Measurements from ENCODE around the gene ACSM4. TPM values are rescaled to one million over a fixed set of nuclear protein-coding genes. Genes with fewer than 3 reads are reported as not detected.

ACSM4 gene
- polyA plus RNA-seq, 1 donor = not detected

- no peak for DNase-seq
These were observed 35.8 kb downstream of the ACSM4 start for GRCh38 chr12:7339675-7340074.

- DNase-seq = no peak
These were observed 41.1 kb downstream of the ACSM4 start for GRCh38 chr12:7344833-7345606.

DNA sequence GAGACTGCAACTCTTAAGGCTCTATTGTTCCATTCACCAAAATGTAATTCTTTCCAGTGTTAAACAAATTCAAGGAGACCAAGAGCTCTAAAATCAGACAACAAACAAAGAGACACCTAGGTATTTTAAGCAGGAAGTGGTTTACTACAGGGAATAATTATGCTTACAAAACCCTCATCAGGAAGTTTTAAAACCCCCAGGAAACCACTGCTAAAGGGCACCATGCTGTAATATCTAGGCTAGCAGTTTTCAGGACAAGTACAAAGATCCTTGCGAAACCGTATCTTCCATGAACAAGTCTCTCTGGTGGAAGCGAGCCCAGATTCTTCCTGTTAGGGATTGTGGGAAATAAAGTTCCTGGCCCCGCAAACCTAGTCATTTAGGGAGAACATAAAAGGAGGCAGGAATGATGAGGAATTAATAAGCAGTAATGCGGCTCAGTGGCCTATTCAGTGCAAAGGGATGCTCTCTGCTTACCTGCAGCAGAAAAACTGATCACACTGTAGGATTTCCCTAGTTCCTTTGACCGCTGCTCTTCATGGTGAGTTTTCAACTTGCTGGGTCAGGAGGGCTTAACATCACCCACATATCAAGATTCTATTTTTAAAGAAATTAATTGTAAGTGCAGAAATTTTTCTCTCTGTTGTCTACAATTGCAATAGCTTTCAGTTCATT, 42.8 kb downstream of the ACSM4 start:
- no peak for DNase-seq

DNA sequence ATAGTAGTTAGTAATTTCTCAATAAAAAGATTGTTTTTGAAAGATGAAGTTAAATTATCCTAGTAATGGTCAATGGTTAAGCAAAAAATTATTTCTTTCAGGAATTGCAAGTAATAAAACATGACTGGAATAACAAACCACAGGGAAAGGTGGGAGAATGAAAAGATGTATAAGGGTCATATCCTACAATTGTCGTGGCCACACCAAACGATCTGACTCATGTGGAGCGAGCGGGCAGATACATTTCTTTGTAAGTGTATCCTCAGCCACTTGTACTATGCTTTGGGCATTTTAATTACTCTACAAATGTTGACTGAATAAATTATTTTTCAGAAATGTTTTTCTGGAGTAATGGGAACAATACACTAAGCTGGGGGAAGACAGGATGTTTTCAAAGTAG, 45.5 kb downstream of the ACSM4 start:
- no peak for DNase-seq

DNA sequence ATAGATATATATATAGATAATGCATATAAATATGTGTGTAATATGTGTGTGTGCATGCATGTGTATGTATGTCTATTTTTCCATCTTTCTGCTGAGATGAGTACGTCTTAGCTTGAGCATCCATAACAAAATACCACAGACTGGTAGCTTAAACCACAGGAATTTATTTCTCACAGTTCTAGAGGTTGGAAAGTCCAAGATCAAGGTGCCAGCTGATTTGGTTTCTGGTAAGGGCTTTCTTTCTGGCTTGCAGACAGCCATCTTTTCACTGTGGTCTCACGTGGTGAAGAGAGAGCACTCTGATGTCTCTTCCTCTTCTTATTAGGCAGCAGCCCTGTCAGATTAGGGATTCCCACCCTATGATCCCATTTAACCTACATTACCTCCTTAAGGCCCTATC, 47.3 kb downstream of the ACSM4 start:
- DNase-seq = no peak

- DNase-seq = no peak
These were observed 48.8 kb downstream of the ACSM4 start for GRCh38 chr12:7352661-7353060.

DNA sequence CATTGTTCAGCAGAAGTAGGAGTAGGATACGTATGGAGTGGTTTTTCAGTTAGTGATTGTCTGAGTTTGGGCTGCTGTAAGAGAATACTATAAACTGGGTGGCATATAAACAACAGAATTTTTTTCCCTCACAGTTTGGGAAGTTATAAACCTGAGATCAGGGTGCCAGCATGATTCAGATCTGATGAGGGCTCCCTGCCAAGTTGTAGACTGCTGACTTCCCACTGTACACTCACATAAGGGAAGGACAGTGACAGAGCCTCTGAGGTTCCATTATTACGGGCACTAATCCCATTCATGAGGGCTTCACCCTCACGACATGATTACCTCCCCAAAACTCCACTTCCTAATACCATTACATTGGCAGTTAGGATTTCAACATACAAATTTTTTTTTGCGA, 50.7 kb downstream of the ACSM4 start:
- DNase-seq = no peak

DNA sequence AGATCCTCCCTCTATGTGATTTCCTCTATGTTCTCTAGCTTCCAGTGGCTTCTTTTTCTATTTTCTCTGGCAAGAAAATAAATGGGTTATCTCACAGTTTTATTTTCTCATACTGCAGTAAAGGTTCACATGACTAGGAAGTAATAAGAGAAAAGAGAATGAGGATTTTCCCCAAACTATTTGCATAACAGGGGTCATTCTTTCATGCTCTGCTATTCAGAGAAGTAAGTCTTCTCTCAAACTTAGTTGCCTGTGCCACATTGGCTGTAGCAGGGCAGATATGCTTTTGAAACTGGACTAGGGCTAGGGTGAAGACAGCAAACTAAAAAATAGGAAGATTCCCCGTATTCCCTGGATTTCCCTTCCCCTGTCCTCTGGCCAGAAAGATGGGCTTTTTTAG, 57.4 kb downstream of the ACSM4 start:
- no peak for DNase-seq

GRCh38 chr12:7362734-7363133, 58.9 kb downstream of the ACSM4 start:
- DNase-seq = no peak

GRCh38 chr12:7369274-7369729, 65.4 kb downstream of the ACSM4 start:
- DNase-seq = no peak

DNA sequence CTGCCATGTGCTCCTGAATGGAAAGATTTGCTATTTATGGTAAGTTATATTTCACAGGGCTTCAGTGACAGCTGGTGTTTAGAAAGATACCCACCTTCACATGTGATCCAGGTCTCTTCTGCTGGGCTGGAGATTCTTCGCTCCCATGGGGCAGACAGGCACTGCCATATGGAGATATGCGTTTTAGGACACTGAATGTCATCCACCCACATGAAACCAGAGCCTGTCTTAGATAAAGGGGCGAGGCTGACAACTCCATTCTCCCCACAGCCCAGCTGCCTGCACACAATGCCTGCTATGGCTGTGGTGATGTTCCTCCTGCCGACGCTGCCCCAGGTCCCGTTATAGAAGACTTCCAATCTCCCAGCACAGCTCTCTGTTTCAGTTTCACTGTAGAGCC, 69.4 kb downstream of the ACSM4 start:
- DNase-seq = no peak

- peak; percentile 7 for DNase-seq
These were observed 70.7 kb downstream of the ACSM4 start for GRCh38 chr12:7374423-7375144.

DNA sequence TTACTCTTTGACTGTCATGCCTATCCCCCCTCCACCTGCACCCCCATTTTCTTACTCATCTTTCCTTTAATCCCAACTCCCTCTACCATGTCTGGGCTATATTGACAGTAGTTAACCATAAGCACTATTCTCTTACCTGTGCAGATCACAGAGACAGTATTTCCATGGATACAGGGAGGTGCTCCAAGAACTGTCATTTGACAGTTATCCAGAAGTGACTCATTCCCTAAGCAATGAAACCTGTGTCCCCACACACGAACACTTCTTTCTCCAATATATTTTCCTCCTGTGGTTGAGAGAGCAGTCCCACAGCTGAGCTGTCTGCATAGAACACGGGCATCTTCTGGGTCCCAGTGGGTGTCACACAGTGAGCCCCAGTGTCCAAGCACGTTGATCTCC, 71.3 kb downstream of the ACSM4 start:
- DNase-seq = no peak

DNA sequence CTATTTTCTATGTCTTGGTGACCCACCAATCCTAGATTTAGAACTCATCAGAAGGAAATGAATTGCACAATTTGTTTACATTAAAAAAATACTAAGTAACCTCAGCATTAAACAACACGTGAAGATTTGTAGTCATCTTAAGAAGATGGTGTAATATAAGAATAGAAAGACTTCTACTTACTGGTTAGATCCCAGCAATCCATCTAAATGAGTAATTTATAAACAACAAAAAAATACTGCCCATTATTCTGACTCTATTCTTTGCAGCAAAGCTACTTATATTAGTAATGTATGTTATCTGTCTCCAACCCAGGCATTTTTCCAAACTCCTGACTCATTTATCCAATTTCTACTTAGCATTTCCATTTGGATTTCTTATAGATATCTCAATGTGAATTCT, 72.3 kb downstream of the ACSM4 start:
- DNase-seq = no peak

Other genes starting within 250 kb of the ACSM4 start
- 53.5 TPM for gene C1S, start 243.4 kb upstream of the ACSM4 start, polyA plus RNA-seq (ENCODE audit: insufficient read length)
- gene C1R, start 211.6 kb upstream of the ACSM4 start, polyA plus RNA-seq (ENCODE audit: insufficient read length) = 40.5 TPM
- gene C1RL, start 194.9 kb upstream of the ACSM4 start, polyA plus RNA-seq (ENCODE audit: insufficient read length) = 46.0 TPM
- gene RBP5, start 175.2 kb upstream of the ACSM4 start, polyA plus RNA-seq (ENCODE audit: insufficient read length) = 54.0 TPM
- gene CLSTN3, start 173.7 kb upstream of the ACSM4 start, polyA plus RNA-seq (ENCODE audit: insufficient read length) = 128 TPM
- gene PEX5, start 114.4 kb upstream of the ACSM4 start, polyA plus RNA-seq (ENCODE audit: insufficient read length) = 50.7 TPM
- gene CD163L1, start 140.1 kb downstream of the ACSM4 start, polyA plus RNA-seq (ENCODE audit: insufficient read length) = 2.2 TPM
- gene CD163, start 199.7 kb downstream of the ACSM4 start, polyA plus RNA-seq (ENCODE audit: insufficient read length) = 9.5 TPM

All from left kidney (tissue), 2 donors.